Endothelial cell of umbilical vein (primary cell): Measurements from ENCODE around the gene SETBP1. TPM values are rescaled to one million over a fixed set of nuclear protein-coding genes. Genes with fewer than 3 reads are reported as not detected.

Experiments used
- BruUV-seq: library from RNA; stranded (reverse); fragments of 400-500 nt; replicated peaks from 2 replicates; lab custom pipeline; 2021; lab: Mats Ljungman, UMichigan
- CTCF ChIA-PET: fragments of 300-600, 350-600 bp; sonication (Branson Sonifier 250); formaldehyde crosslinking; loops from one replicate; lab custom pipeline; 2021; ENCODE audit warnings: antibody characterized with exemption, inconsistent platforms; lab: Charles Lee
- POLR2A ChIA-PET: fragments of 300-600, 350-600 bp; sonication (Branson Sonifier 250); formaldehyde crosslinking; loops from one replicate; lab custom pipeline; 2021; ENCODE audit warnings: antibody characterized with exemption, inconsistent platforms; lab: Charles Lee
- DNase-seq: peaks from one replicate; pipeline ENCODE4 v3.0.0-alpha.2; 2011; ENCODE audit warnings: low read depth, low spot score
- FAIRE-seq: peaks from 2 replicates; lab custom pipeline; 2011; peaks lifted over from hg19 to GRCh38; lab: Jason Lieb, UNC
- H2AFZ ChIP-seq: 2 replicates; pipeline ENCODE4 v1.6.0; 2012; ENCODE audit warnings: low read depth, low read length, control low read depth, inconsistent platforms
- H3K27ac ChIP-seq: 2 replicates; pipeline ENCODE4 v1.5.1; 2011; ENCODE audit warnings: low read depth, mild to moderate bottlenecking, control low read depth, low read length, moderate library complexity; ENCODE audit not compliant: insufficient read depth
- H3K27me3 ChIP-seq, 2 experiments: 2 replicates each; pipeline versions ENCODE4 v1.6.0 to v1.6.1; 2011; ENCODE audit warnings: low read length in 2 of 2, mixed read lengths in 1 of 2; ENCODE audit not compliant: control insufficient read depth in 2 of 2, insufficient read depth in 2 of 2
- H3K36me3 ChIP-seq, 2 experiments: 2 replicates in 1 of 2; 3 replicates in 1 of 2; pipeline ENCODE4 v1.5.1; 2011; ENCODE audit warnings: low read length in 2 of 2, mild to moderate bottlenecking in 1 of 2, moderate library complexity in 1 of 2; ENCODE audit not compliant: control insufficient read depth in 2 of 2, insufficient read depth in 2 of 2; ENCODE audit errors: extremely low read depth in 1 of 2
- H3K4me1 ChIP-seq: 3 replicates; pipeline ENCODE4 v1.5.1; 2011; ENCODE audit warnings: mild to moderate bottlenecking, low read length; ENCODE audit not compliant: control insufficient read depth, insufficient read depth; ENCODE audit errors: extremely low read depth
- H3K4me2 ChIP-seq: 2 replicates; pipeline ENCODE4 v1.6.1; 2011; ENCODE audit warnings: low read length, control low read depth, mixed read lengths; ENCODE audit not compliant: insufficient read depth
- H3K4me3 ChIP-seq, 3 experiments: fragments of 200-600 bp in 1 of 3; sonication (generic), shearing (Covaris generic) in 1 of 3; replicated peaks in 1 of 3; 2 replicates each; pipeline ENCODE4 v1.5.1; 2011 to 2016; ENCODE audit warnings: control low read depth in 3 of 3, low read length in 3 of 3, mild to moderate bottlenecking in 2 of 3, inconsistent platforms in 1 of 3, low read depth in 1 of 3, moderate library complexity in 1 of 3; ENCODE audit not compliant: insufficient read depth in 1 of 3
- H3K79me2 ChIP-seq: 2 replicates; pipeline ENCODE4 v1.6.0; 2012; ENCODE audit warnings: low read length, inconsistent platforms; ENCODE audit not compliant: control insufficient read depth, insufficient read depth
- H3K9ac ChIP-seq: replicated peaks from 2 replicates; pipeline ENCODE3; 2011; ENCODE audit warnings: low read length, control low read depth; ENCODE audit not compliant: insufficient read depth; ENCODE audit errors: extremely low read depth
- H3K9me1 ChIP-seq: replicated peaks from 3 replicates; pipeline ENCODE4 v1.6.0; 2011; ENCODE audit warnings: mild to moderate bottlenecking, low read length; ENCODE audit not compliant: control insufficient read depth, insufficient read depth; ENCODE audit errors: extremely low read depth
- H3K9me3 ChIP-seq: replicated peaks from 2 replicates; pipeline ENCODE4 v1.5.1; 2012; ENCODE audit warnings: low read length, inconsistent platforms; ENCODE audit not compliant: control insufficient read depth, insufficient read depth
- H4K20me1 ChIP-seq: replicated peaks from 2 replicates; pipeline ENCODE3; 2011; ENCODE audit warnings: mild to moderate bottlenecking, low read length; ENCODE audit not compliant: control insufficient read depth, insufficient read depth; ENCODE audit errors: extremely low read depth
- EZH2 ChIP-seq: IDR thresholded peaks from 2 replicates; pipeline ENCODE4 v1.6.1; 2012; ENCODE audit warnings: borderline replicate concordance, low read depth, mild to moderate bottlenecking, moderate library complexity, low read length, inconsistent platforms; ENCODE audit not compliant: severe bottlenecking
- FOS ChIP-seq: IDR thresholded peaks from 2 replicates; pipeline ENCODE4 v1.6.1; 2011; ENCODE audit warnings: mild to moderate bottlenecking, low read length, moderate library complexity, borderline replicate concordance; ENCODE audit not compliant: insufficient read depth
- GATA2 ChIP-seq: IDR thresholded peaks from 2 replicates; pipeline ENCODE4 v1.7.0; 2011; ENCODE audit warnings: low read depth, mild to moderate bottlenecking, moderate library complexity, mixed read lengths, low read length; ENCODE audit not compliant: insufficient read length, insufficient read depth
- JUN ChIP-seq: IDR thresholded peaks from 2 replicates; pipeline ENCODE4 v1.6.1; 2011; ENCODE audit warnings: borderline replicate concordance, low read depth; ENCODE audit not compliant: insufficient read length, insufficient read depth
- MYC ChIP-seq: IDR thresholded peaks from one replicate; pipeline ENCODE4 v1.6.1; 2011; ENCODE audit warnings: mild to moderate bottlenecking, low read depth, low read length
- POLR2A ChIP-seq: IDR thresholded peaks from 2 replicates; pipeline ENCODE4 v1.6.1; 2012; ENCODE audit warnings: low read depth, mild to moderate bottlenecking, control low read depth, low read length
- POLR2AphosphoS5 ChIP-seq: IDR thresholded peaks from 2 replicates; pipeline ENCODE4 v1.6.1; 2012; ENCODE audit warnings: low read depth, mild to moderate bottlenecking, control low read depth, low read length, moderate library complexity; ENCODE audit not compliant: insufficient read depth
- dilution Hi-C: fragments of 300-500 bp; cut with MboI; formaldehyde crosslinking; loops from one replicate; pipeline ENCODE4 v1.15.0; 2019; ENCODE audit warnings: low sequenced_read_pairs; ENCODE audit not compliant: extremely low pct_ligation_motif_present
- intact Hi-C: fragments of 100-400 bp; cut with micrococcal nuclease; formaldehyde crosslinking; loops from one replicate; pipeline ENCODE4 v1.10.0; 2022
- polyA plus RNA-seq, 4 experiments: library from polyadenylated mRNA; depleted of rRNA in 3 of 4; stranded (reverse) in 3 of 4; unstranded in 1 of 4; fragments of >200 nt; gene quantifications; 2 replicates each; pipeline versions ENCODE4 v1.2.1 to v1.2.3, GENCODE V29; 2011 to 2012; ENCODE audit warnings: missing spikeins in 1 of 4
- total RNA-seq: library from RNA; stranded (reverse); gene quantifications from 2 replicates; pipeline ENCODE4 v1.2.3, GENCODE V29; 2021
- TF ChIP-seq, protein P1 (sequence below), 2 donors: IDR thresholded peaks; 1 replicate in 1 of 2; 2 replicates in 1 of 2; pipeline ENCODE4 v1.5.1; 2011; ENCODE audit warnings: low read length in 2 of 2, mild to moderate bottlenecking in 2 of 2, moderate library complexity in 2 of 2, control low read depth in 1 of 2, inconsistent platforms in 1 of 2, low read depth in 1 of 2; ENCODE audit not compliant: insufficient read depth in 1 of 2; ENCODE audit errors: extremely low read depth in 1 of 2
- TF ChIP-seq, protein P2 (sequence below): IDR thresholded peaks from 2 replicates; pipeline ENCODE4 v1.6.1; 2011; ENCODE audit not compliant: insufficient read depth, insufficient read length

Gene SETBP1
- total and polyA plus RNA-seq, 2 donors (not counting 3 experiments of a cell fraction or from before 2014, with no cell fraction given): 0.76 to 3.1 TPM

DNA sequence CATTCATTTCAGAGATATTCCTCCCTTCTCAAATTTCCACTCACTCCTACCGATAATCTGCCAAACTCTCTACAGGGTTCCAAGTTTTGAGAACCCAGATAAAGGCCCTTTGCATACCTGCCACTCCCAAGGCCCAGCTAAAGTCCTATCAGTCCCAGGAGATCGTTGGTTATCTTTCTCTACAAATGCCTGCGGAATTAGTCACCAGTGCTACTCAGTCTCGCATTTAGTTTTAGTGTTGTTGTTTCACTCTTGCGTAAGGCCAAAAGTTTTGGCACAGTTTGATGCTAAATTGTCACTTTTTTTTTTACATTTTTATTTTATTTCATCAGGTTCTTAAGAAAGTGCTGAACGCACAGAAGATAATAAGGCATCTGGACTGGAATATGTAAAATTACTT lies 29.2 kb upstream of the SETBP1 start:
- intact Hi-C loops (no loop called here), dilution Hi-C loops (no loop called here)
- BruUV-seq: no TSS peak
- H3K4me2 ChIP-seq: no peak overlapping the region
- H3K79me2 ChIP-seq: no peaks in the 10 kb centered on the region
- no peaks in the 10 kb centered on the region for H3K4me1 ChIP-seq
- no peak overlapping the region for H3K27ac ChIP-seq
- CTCF ChIA-PET: no interaction called here
- no peaks in the 10 kb centered on the region for H3K27me3 ChIP-seq
- no peaks in the 10 kb centered on the region for H4K20me1 ChIP-seq
- no peak overlapping the region for H2AFZ ChIP-seq
- no peak overlapping the region for H3K9ac ChIP-seq
- POLR2A ChIA-PET: no interaction called here
- TF ChIP-seq GATA2: peak; percentile 56
- no peak for TF ChIP-seq MYC
- TF ChIP-seq EZH2: no peak
- no peaks in the 10 kb centered on the region for H3K36me3 ChIP-seq
- H3K9me3 ChIP-seq: no peaks in the 10 kb centered on the region
- H3K4me3 ChIP-seq: no peak overlapping the region
- H3K9me1 ChIP-seq: no peaks in the 10 kb centered on the region
- FAIRE-seq (no peak), DNase-seq (peak; percentile 30)

DNA sequence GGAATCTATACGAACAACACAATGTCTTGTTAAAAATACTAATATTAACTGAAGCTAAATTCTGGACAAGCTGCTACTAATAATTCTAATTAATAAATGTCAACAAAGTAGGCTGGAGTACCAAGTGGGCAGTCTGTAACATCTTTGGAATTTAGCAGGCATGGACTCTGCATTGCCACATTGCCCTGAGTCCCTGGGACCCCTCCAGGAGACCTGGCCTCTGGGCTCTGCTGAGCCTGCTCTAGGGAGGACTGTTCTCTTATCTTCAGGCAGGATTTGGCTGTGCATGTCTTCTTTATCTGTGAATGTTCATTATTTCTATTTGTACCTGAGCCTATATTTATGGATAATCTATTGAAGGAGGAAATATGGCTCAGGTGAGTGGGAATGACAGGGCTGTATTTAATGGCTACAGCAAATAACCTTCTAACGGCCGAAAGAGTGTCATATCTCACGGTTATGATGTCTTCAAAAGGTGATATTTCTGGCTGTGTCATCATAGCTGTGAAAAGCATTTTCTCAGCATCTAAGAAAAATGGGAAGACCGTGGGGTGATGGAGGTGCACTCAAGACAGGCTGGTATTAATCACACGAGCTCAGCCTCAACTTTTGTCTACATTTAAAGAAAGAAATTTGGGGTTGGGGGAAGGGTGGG lies 28.6 kb upstream of the SETBP1 start:
- no peaks in the 10 kb centered on the region for H3K79me2 ChIP-seq
- no peak for FAIRE-seq
- no peaks in the 10 kb centered on the region for H3K27me3 ChIP-seq
- no peaks in the 10 kb centered on the region for H4K20me1 ChIP-seq
- H3K4me2 ChIP-seq: no peak overlapping the region
- ChIA-PET CTCF (no interaction called here), POLR2A (no interaction called here)
- H3K4me3 ChIP-seq: no peak overlapping the region
- intact Hi-C loops: no loop called here
- no peak overlapping the region for H2AFZ ChIP-seq
- TF ChIP-seq POLR2A (no peak), GATA2 (no peak), JUN (no peak), MYC (no peak), EZH2 (no peak), FOS (no peak), POLR2AphosphoS5 (no peak)
- TF ChIP-seq, protein P1, sequence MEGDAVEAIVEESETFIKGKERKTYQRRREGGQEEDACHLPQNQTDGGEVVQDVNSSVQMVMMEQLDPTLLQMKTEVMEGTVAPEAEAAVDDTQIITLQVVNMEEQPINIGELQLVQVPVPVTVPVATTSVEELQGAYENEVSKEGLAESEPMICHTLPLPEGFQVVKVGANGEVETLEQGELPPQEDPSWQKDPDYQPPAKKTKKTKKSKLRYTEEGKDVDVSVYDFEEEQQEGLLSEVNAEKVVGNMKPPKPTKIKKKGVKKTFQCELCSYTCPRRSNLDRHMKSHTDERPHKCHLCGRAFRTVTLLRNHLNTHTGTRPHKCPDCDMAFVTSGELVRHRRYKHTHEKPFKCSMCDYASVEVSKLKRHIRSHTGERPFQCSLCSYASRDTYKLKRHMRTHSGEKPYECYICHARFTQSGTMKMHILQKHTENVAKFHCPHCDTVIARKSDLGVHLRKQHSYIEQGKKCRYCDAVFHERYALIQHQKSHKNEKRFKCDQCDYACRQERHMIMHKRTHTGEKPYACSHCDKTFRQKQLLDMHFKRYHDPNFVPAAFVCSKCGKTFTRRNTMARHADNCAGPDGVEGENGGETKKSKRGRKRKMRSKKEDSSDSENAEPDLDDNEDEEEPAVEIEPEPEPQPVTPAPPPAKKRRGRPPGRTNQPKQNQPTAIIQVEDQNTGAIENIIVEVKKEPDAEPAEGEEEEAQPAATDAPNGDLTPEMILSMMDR (IDR thresholded peaks at IDR 0.05; ENCODE audit: extremely low read depth in 1 of 2, insufficient read depth in 1 of 2, low read depth in 1 of 2, low read length in 2 of 2): no peak
- TF ChIP-seq, protein P2, sequence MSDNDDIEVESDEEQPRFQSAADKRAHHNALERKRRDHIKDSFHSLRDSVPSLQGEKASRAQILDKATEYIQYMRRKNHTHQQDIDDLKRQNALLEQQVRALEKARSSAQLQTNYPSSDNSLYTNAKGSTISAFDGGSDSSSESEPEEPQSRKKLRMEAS: no peak
- no peaks in the 10 kb centered on the region for H3K9me1 ChIP-seq
- no peak for DNase-seq
- dilution Hi-C loops: no loop called here
- no TSS peak for BruUV-seq
- no peak overlapping the region for H3K27ac ChIP-seq
- H3K9ac ChIP-seq: no peak overlapping the region
- no peaks in the 10 kb centered on the region for H3K36me3 ChIP-seq
- no peaks in the 10 kb centered on the region for H3K4me1 ChIP-seq
- no peaks in the 10 kb centered on the region for H3K9me3 ChIP-seq
